H1 (cell line): ENCODE measurements around the gene ADAMTS9. TPM values are rescaled to one million over a fixed set of nuclear protein-coding genes. Genes with fewer than 3 reads are reported as not detected.

Experiments
- CHD7 ChIP-seq: fragments of 300-600 bp; sonication (generic); IDR thresholded peaks from 2 replicates; pipeline ENCODE4 v1.7.1; 2012; ENCODE audit warnings: low read length, moderate library complexity, mild to moderate bottlenecking, inconsistent platforms; ENCODE audit not compliant: insufficient replicate concordance
- polyA plus RNA-seq, 7 experiments: library from polyadenylated mRNA; depleted of rRNA in 3 of 7; stranded (reverse) in 5 of 7; unstranded in 2 of 7; fragments of >200 nt in 5 of 7; fragments of 200-250 nt in 2 of 7; gene quantifications; 1 replicate in 5 of 7; 2 replicates in 1 of 7; 4 replicates in 1 of 7; pipeline versions ENCODE4 v1.2.1 to v1.2.3, GENCODE V29; 2011 to 2013; ENCODE audit warnings: missing spikeins in 2 of 7, mixed read lengths in 2 of 7
- total RNA-seq: library from RNA; stranded (reverse); fragmentation: NEBNext Ultra II Directional; extraction: Animal tissue kit (Norgen Biotek cat#: 25700); gene quantifications from 2 replicates; pipeline ENCODE4 v1.2.1, GENCODE V29; 2021
- TF ChIP-seq, protein P1 (sequence below), 3 experiments: IDR thresholded peaks; 1 replicate in 2 of 3; 2 replicates in 1 of 3; pipeline versions ENCODE4 v1.5.1 to v1.6.1; 2011; ENCODE audit warnings: low read length in 3 of 3, mild to moderate bottlenecking in 3 of 3, inconsistent platforms in 2 of 3, low read depth in 1 of 3, moderate library complexity in 1 of 3; ENCODE audit not compliant: insufficient read depth in 1 of 3; ENCODE audit errors: control extremely low read depth in 1 of 3

Gene ADAMTS9
- total and polyA plus RNA-seq, 2 of the 8 experiments (the other 6 are each of a cell fraction or from before 2014, with no cell fraction given): 0.20 to 0.41 TPM

DNA sequence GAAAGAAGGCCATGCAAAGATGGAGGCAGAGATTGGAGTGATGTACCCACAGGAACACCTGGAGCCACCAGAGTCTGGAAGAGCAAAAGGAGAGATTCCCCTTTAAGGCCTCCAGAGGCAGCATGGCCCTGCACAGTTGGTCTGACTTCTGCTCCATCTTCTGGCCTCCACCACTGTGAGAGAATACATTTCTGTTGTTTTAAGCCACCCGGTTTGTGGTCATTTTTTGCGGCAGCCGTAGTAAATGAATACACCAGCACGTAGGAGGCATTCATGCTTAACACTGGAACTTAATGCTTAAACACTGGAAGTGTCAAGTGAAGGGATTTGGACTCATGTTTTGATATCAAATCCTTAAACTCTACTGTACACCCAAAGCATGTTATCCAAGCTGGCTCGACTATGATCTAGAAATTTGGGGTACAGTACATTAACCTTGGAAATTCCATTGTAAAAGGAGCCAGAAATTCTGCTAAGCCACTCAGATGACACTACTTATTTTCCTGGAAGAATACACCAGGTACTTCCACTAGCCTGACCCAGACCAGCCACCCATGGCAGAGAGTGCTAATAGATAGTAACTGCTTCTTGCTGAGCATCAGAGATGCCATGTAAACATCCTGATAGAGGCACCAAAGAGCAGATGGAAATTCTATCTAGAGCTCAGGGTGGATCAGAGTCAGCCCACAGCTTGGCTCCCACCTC is 190.9 kb downstream of the ADAMTS9 start (continued):
- no peak for TF ChIP-seq CHD7
- TF ChIP-seq, protein P1, sequence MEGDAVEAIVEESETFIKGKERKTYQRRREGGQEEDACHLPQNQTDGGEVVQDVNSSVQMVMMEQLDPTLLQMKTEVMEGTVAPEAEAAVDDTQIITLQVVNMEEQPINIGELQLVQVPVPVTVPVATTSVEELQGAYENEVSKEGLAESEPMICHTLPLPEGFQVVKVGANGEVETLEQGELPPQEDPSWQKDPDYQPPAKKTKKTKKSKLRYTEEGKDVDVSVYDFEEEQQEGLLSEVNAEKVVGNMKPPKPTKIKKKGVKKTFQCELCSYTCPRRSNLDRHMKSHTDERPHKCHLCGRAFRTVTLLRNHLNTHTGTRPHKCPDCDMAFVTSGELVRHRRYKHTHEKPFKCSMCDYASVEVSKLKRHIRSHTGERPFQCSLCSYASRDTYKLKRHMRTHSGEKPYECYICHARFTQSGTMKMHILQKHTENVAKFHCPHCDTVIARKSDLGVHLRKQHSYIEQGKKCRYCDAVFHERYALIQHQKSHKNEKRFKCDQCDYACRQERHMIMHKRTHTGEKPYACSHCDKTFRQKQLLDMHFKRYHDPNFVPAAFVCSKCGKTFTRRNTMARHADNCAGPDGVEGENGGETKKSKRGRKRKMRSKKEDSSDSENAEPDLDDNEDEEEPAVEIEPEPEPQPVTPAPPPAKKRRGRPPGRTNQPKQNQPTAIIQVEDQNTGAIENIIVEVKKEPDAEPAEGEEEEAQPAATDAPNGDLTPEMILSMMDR (IDR thresholded peaks at IDR 0.05; ENCODE audit: control extremely low read depth in 1 of 3, insufficient read depth in 1 of 3, low read depth in 1 of 3, low read length in 3 of 3): peak in 1 of 3 experiments; percentile 6; a peak in 1 of 4 replicates
